Measurements from ENCODE around the gene ASF1A. TPM values are rescaled to one million over a fixed set of nuclear protein-coding genes. Genes with fewer than 3 reads are reported as not detected.
"Not testable (repeated sequence)": the region's sequence is repeated elsewhere in the genome, so short reads cannot be mapped to it uniquely, and the experiment has no call there.

Gene ASF1A
- total and polyA plus RNA-seq, 12 donors, result 11.7 to 27.2 (median 22.0) TPM

GRCh38 chr6:118864341-118865099 is 29.4 kb upstream of the ASF1A start:
- WGBS, 2 donors, result 49 to 58% methylated on average over 7 of the region's 7 CpGs

DNA sequence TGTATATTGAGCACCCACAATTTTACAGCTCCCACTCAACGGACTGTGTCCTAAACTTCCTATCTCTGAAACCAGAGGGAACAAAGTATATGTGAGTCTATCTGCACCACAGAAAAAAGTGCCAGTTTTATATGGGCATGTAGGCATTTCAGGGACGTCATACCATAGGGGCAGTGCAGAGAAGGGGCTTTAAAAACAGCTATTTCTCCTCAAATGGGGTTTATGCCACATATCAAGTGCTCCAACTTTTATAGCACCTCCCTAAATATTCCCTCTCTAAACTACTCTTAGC is 28.9 kb upstream of the ASF1A start:
- Histone ChIP-seq H3K9me3 (peaks cover 0 to 27% (median 0%) of the 10 kb centered on the region in 11 donors), H3K4me3 (no peak overlapping the region), H3K27ac (no peak overlapping the region), H3K27me3 (no peaks in the 10 kb centered on the region), H3K4me1 (peaks cover 0 to 20% (median 16%) of the 10 kb centered on the region in 9 donors), H3K36me3 (no peaks in the 10 kb centered on the region)
- ATAC-seq, result no peak
- intact Hi-C loops (cut with DNase I), result no loop called here
- WGBS, 2 donors, result 46 to 51% methylated on average over 2 of the region's 2 CpGs
- TF ChIP-seq, protein P1, sequence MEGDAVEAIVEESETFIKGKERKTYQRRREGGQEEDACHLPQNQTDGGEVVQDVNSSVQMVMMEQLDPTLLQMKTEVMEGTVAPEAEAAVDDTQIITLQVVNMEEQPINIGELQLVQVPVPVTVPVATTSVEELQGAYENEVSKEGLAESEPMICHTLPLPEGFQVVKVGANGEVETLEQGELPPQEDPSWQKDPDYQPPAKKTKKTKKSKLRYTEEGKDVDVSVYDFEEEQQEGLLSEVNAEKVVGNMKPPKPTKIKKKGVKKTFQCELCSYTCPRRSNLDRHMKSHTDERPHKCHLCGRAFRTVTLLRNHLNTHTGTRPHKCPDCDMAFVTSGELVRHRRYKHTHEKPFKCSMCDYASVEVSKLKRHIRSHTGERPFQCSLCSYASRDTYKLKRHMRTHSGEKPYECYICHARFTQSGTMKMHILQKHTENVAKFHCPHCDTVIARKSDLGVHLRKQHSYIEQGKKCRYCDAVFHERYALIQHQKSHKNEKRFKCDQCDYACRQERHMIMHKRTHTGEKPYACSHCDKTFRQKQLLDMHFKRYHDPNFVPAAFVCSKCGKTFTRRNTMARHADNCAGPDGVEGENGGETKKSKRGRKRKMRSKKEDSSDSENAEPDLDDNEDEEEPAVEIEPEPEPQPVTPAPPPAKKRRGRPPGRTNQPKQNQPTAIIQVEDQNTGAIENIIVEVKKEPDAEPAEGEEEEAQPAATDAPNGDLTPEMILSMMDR (IDR thresholded peaks at IDR 0.05), result no peak
- DNase-seq, result no peak

More at GRCh38 chr6:118864341-118865099, 29.4 kb upstream of the ASF1A start:
- TF ChIP-seq, protein P1 (IDR thresholded peaks at IDR 0.05), result no peak
- DNase-seq (no peak), ATAC-seq (no peak)
- peaks cover 0 to 20% (median 14%) of the 10 kb centered on the region in 9 donors for H3K4me1 ChIP-seq
- H3K4me3 ChIP-seq, result no peak overlapping the region
- intact Hi-C loops (cut with DNase I), result no loop called here
- H3K36me3 ChIP-seq, result no peaks in the 10 kb centered on the region
- no peak overlapping the region for H3K27ac ChIP-seq
- no peaks in the 10 kb centered on the region for H3K27me3 ChIP-seq
- peaks cover 0 to 23% (median 0%) of the 10 kb centered on the region in 11 donors for H3K9me3 ChIP-seq

DNA sequence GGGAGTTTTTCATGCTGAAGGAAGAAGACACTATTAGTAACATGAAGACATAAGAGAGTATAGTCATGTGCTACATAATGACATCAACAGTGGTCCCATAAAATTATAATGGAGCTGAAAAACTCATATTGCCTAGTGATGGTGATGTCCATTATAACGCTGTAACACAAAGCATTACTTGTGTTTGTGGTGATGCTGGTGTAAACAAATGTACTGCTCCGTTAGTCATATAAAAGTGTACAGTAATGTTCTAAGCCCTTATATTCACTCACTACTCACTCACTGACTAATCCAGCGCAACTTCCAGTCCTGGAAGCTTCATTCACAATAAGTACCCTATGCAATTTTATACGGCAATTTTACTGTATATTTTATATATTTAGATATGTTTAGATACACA is 26.8 kb upstream of the ASF1A start:
- intact Hi-C loops (cut with DNase I), result no loop called here
- ATAC-seq, result no peak
- 97 to 99% methylated on average over 4 of the region's 4 CpGs for whole genome bisulfite sequencing, 2 donors

GRCh38 chr6:118868901-118869300 is 25.1 kb upstream of the ASF1A start:
- DNase-seq; H3K36me3 ChIP-seq; H3K27ac ChIP-seq; H3K27me3 ChIP-seq; H3K4me3 ChIP-seq; intact Hi-C loops (cut with DNase I); ATAC-seq: not testable (repeated sequence)
- Histone ChIP-seq H3K9me3 (peaks cover 0 to 27% (median 0%) of the 10 kb centered on the region in 11 donors), H3K4me1 (peaks cover 0 to 32% (median 16%) of the 10 kb centered on the region in 9 donors)
- WGBS, 2 donors, result 95 to 97% methylated on average over 2 of the region's 2 CpGs

More for the DNA sequence above, 26.8 kb upstream of the ASF1A start:
- no peaks in the 10 kb centered on the region for H3K36me3 ChIP-seq
- H3K4me3 ChIP-seq, result no peak overlapping the region
- H3K4me1 ChIP-seq, result peaks cover 0 to 29% (median 16%) of the 10 kb centered on the region in 9 donors
- TF ChIP-seq, protein P1 (IDR thresholded peaks at IDR 0.05), result no peak
- no peaks in the 10 kb centered on the region for H3K27me3 ChIP-seq
- DNase-seq, result no peak
- peaks cover 0 to 27% (median 0%) of the 10 kb centered on the region in 11 donors for H3K9me3 ChIP-seq
- no peak overlapping the region for H3K27ac ChIP-seq

DNA sequence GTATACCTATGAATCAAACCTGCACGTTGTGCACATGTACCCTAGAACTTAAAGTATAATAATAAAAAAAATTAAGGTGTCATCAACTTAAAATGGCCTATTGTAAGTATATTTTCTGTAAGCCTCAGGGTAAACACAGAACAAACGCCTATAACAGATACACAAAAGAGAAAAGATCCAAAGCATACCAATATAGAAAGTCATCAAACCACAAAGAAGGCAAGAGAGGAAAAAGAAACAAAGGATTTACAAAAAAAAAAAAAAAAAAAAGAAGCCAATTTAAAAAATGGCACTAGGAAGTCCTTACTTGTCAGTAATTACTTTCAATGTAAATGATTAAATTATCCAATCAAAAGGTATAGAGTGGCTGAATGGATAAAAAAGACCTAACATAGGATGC is 24.6 kb upstream of the ASF1A start:
- no peak overlapping the region for H3K4me3 ChIP-seq

More for the DNA sequence above, 24.6 kb upstream of the ASF1A start:
- intact Hi-C loops (cut with DNase I), result no loop called here
- H3K9me3 ChIP-seq, result peaks cover 0 to 27% (median 0%) of the 10 kb centered on the region in 11 donors
- TF ChIP-seq, protein P1 (IDR thresholded peaks at IDR 0.05), result no peak
- H3K36me3 ChIP-seq, result no peaks in the 10 kb centered on the region
- ATAC-seq (no peak), DNase-seq (no peak)
- H3K4me1 ChIP-seq, result peaks cover 0 to 28% (median 11%) of the 10 kb centered on the region in 9 donors
- no peaks in the 10 kb centered on the region for H3K27me3 ChIP-seq
- WGBS, 2 donors, result 95 to 96% methylated on average over 2 of the region's 2 CpGs
- no peak overlapping the region for H3K27ac ChIP-seq

Data from heart right ventricle (tissue), 16 donors.